K562 (cell line): Measurements from ENCODE around the gene COL24A1. TPM values are rescaled to one million over a fixed set of nuclear protein-coding genes. Genes with fewer than 3 reads are reported as not detected.

ENCODE experiments used
- ATAC-seq: fragments of 200-7000 bp; cut with Tn5 transposase; 3 replicates; pipeline ENCODE4 v1.9.1; 2020; ENCODE audit warnings: moderate library complexity
- BruUV-seq: library from RNA; stranded (reverse); fragments of 400-500 nt; replicated peaks from 2 replicates; lab custom pipeline; 2021; lab: Mats Ljungman, UMichigan
- CTCF ChIA-PET: fragments of 300-600 bp; formaldehyde crosslinking; extraction: SDS; loops from one replicate; lab custom pipeline; 2021; ENCODE audit warnings: low intra/inter-chr PET ratio; lab: Yijun Ruan, JAX
- POLR2A ChIA-PET: fragments of 300-600, 350-650 bp; sonication (Branson Sonifier 250); formaldehyde crosslinking; extraction: SDS; loops from one replicate; lab custom pipeline; 2021; ENCODE audit warnings: antibody characterized with exemption, inconsistent platforms; lab: Yijun Ruan, JAX
- DNase-seq, 4 experiments: peaks; one replicate each; pipeline versions ENCODE4 v3.0.0 to v3.0.0-alpha.2; 2011 to 2018; ENCODE audit warnings: low spot score in 3 of 4, mixed read lengths in 3 of 4; ENCODE audit errors: extremely low read depth in 1 of 4
- FAIRE-seq: peaks from 2 replicates; lab custom pipeline; 2011; peaks lifted over from hg19 to GRCh38; lab: Jason Lieb, UNC
- H2AFZ ChIP-seq: 2 replicates; pipeline ENCODE4 v1.6.0; 2011; ENCODE audit warnings: low read depth, low read length, control low read depth, inconsistent platforms
- H3K27ac ChIP-seq: fragments of 200-600 bp; 3 replicates; pipeline ENCODE4 v1.8.0; 2011; ENCODE audit warnings: low read depth, mild to moderate bottlenecking, control low read depth, inconsistent platforms, low read length, moderate library complexity, mixed read lengths; ENCODE audit errors: extremely low read depth
- H3K27me3 ChIP-seq, 2 experiments: fragments of 300-600 bp in 1 of 2; 2 replicates in 1 of 2; 3 replicates in 1 of 2; pipeline versions ENCODE4 v1.6.0 to v1.8.0; 2011; ENCODE audit warnings: inconsistent platforms in 2 of 2, low read length in 2 of 2, mild to moderate bottlenecking in 1 of 2, mixed read lengths in 1 of 2, moderate library complexity in 1 of 2; ENCODE audit not compliant: control insufficient read depth in 2 of 2, insufficient read depth in 2 of 2
- H3K36me3 ChIP-seq: fragments of 300-600 bp; 3 replicates; pipeline ENCODE4 v1.8.0; 2011; ENCODE audit warnings: mild to moderate bottlenecking, low read length, inconsistent platforms; ENCODE audit not compliant: control insufficient read depth, insufficient read depth
- H3K4me1 ChIP-seq, 2 experiments: fragments of 200-600 bp in 1 of 2; replicated peaks in 1 of 2; 2 replicates in 1 of 2; 3 replicates in 1 of 2; pipeline versions ENCODE4 v1.5.1 to v1.8.0; 2011; ENCODE audit warnings: inconsistent platforms in 2 of 2, low read length in 2 of 2, mild to moderate bottlenecking in 1 of 2, mixed read lengths in 1 of 2, moderate library complexity in 1 of 2; ENCODE audit not compliant: control insufficient read depth in 2 of 2, insufficient read depth in 2 of 2
- H3K4me2 ChIP-seq: 2 replicates; pipeline ENCODE4 v1.6.1; 2011; ENCODE audit warnings: low read length, control low read depth, inconsistent platforms, mixed read lengths; ENCODE audit not compliant: insufficient read depth
- H3K4me3 ChIP-seq: fragments of 200-600 bp; sonication (generic), shearing (Covaris generic); 2 replicates; pipeline ENCODE4 v1.5.1; 2016; ENCODE audit warnings: control low read depth, inconsistent platforms
- H3K79me2 ChIP-seq: fragments of 200-600 bp; 3 replicates; pipeline ENCODE4 v1.8.0; 2011; ENCODE audit warnings: low read length, inconsistent platforms; ENCODE audit not compliant: control insufficient read depth, insufficient read depth
- H3K9ac ChIP-seq, 2 experiments: 2 replicates each; pipeline versions ENCODE4 v1.6.0 to v1.6.1; 2011; ENCODE audit warnings: low read depth in 2 of 2, low read length in 2 of 2, control low read depth in 1 of 2, inconsistent platforms in 1 of 2, mild to moderate bottlenecking in 1 of 2, mixed read lengths in 1 of 2; ENCODE audit not compliant: insufficient read depth in 1 of 2
- H3K9me1 ChIP-seq: one replicate; pipeline ENCODE4 v1.6.0; 2011; ENCODE audit warnings: inconsistent platforms, mild to moderate bottlenecking, low read length, moderate library complexity; ENCODE audit not compliant: control insufficient read depth, insufficient read depth
- H3K9me3 ChIP-seq: replicated peaks from 2 replicates; pipeline ENCODE4 v1.5.1; 2011; ENCODE audit warnings: low read depth, low read length, inconsistent platforms; ENCODE audit not compliant: control insufficient read depth, insufficient read depth
- H4K20me1 ChIP-seq: replicated peaks from 2 replicates; pipeline ENCODE4 v1.6.1; 2011; ENCODE audit warnings: low read length, inconsistent platforms, mixed read lengths; ENCODE audit not compliant: control insufficient read depth, insufficient read depth
- BRF1 ChIP-seq: IDR thresholded peaks from 3 replicates; pipeline ENCODE4 v1.6.1; 2011; ENCODE audit warnings: borderline replicate concordance, mild to moderate bottlenecking; ENCODE audit not compliant: insufficient read length; ENCODE audit errors: extremely low read depth
- CAMTA2 ChIP-seq: fragments of 250-450 bp; sonication (Bioruptor Pico); conservative IDR thresholded peaks from 2 replicates; pipeline ENCODE4 v1.5.1; 2022
- DDX20 ChIP-seq: fragments of 450-650 bp; IDR thresholded peaks from 2 replicates; pipeline ENCODE4 v1.6.1; 2016; ENCODE audit warnings: missing genetic modification characterization, low read depth, mild to moderate bottlenecking, missing compliant biosample characterization, moderate library complexity
- ESRRB ChIP-seq: fragments of 250-450 bp; sonication (Bioruptor Pico); IDR thresholded peaks from 2 replicates; pipeline ENCODE4 v1.5.0; 2020; ENCODE audit warnings: mild to moderate bottlenecking, moderate library complexity, borderline replicate concordance
- KLF13 ChIP-seq: fragments of 450-650 bp; IDR thresholded peaks from 2 replicates; pipeline ENCODE4 v1.6.1; 2016; ENCODE audit warnings: missing genetic modification characterization, low read depth, mild to moderate bottlenecking, missing compliant biosample characterization, moderate library complexity, borderline replicate concordance
- MYNN ChIP-seq, 2 experiments: sonication (generic); formaldehyde crosslinking in 1 of 2; IDR thresholded peaks; 2 replicates each; pipeline versions ENCODE4 v1.5.0 to v1.6.1; 2016 to 2020; ENCODE audit warnings: antibody characterized with exemption in 1 of 2, missing genetic modification reagents in 1 of 2
- PHB ChIP-seq: fragments of 250-450 bp; sonication (Bioruptor Pico); IDR thresholded peaks from 2 replicates; pipeline ENCODE4 v1.5.0; 2021
- POLR2H ChIP-seq: IDR thresholded peaks from 2 replicates; pipeline ENCODE4 v1.6.1; 2016; ENCODE audit warnings: missing genetic modification characterization, low read depth, mild to moderate bottlenecking, control low read depth, missing compliant biosample characterization, moderate library complexity
- WGBS: fragments of 100-300 bp; shearing (Covaris generic); methylation state at CpG from one replicate; pipeline ENCODE4 v1.1.6; 2016; ENCODE audit warnings: low coverage, mixed read lengths; ENCODE audit not compliant: insufficient coverage; ENCODE audit errors: missing lambda C conversion rate; 5-methylcytosine and 5-hydroxymethylcytosine counted together
- in situ Hi-C: fragments of 300-500 bp; cut with MboI; formaldehyde crosslinking; loops from 4 replicates; pipeline ENCODE4 v1.15.0; 2018; ENCODE audit warnings: inconsistent platforms, mixed read lengths
- intact Hi-C: fragments of 100-400 bp; cut with micrococcal nuclease; formaldehyde crosslinking; loops from 2 replicates; pipeline ENCODE4 v1.14.2; 2022
- polyA plus RNA-seq, 8 experiments: library from polyadenylated mRNA; depleted of rRNA in 4 of 8; stranded (reverse) in 5 of 8; unstranded in 3 of 8; fragments of >200 nt; fragmentation: Nextera tagmentation in 2 of 8; fragmentation: Illumina TruSeq in 1 of 8; extraction: Ambion mirVana in 2 of 8; extraction: Trizol in 1 of 8; gene quantifications; 2 replicates each; pipeline versions ENCODE4 v1.2.1 to v1.2.3, GENCODE V29; 2011 to 2014; ENCODE audit warnings: inconsistent platforms in 1 of 8, missing spikeins in 1 of 8
- total RNA-seq, 7 experiments: library from RNA; depleted of rRNA in 6 of 7; stranded (reverse); fragments of >200 nt in 6 of 7; fragmentation: Illumina TruSeq in 2 of 7; extraction: Trizol in 2 of 7; gene quantifications; 2 replicates each; pipeline versions ENCODE4 v1.2.1 to v1.2.3, GENCODE V29; 2011 to 2021; ENCODE audit warnings: low replicate concordance in 1 of 7
- TF ChIP-seq, protein P1 (sequence below): fragments of 200-600 bp; sonication (generic); IDR thresholded peaks from one replicate; pipeline ENCODE4 v1.6.1; 2012; ENCODE audit warnings: mild to moderate bottlenecking, low read depth, low read length, inconsistent platforms

Gene COL24A1
- total and polyA plus RNA-seq, 9 of the 15 experiments (the other 6 are each of a cell fraction or from before 2014, with no cell fraction given), result 0.01 to 0.06 (median 0.03) TPM; not detected in 2

DNA sequence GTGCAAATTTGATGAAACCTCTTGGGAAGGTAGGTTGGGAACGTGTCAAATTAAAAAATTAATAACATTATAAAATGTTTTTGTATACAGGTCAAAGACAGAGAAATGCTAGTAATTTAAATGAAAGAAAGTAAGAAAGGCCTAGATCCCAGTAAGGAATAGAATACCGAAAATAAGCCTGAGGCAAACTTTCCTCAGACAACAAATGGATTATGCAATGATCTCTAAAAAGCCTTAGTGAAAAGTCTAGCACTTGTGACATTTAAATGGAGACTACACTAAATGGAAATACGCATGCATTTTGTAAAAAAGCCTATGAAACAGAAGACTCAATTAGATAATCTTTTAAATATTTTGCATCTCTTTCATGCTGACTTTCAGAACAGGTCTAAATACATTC lies 309.9 kb downstream of the COL24A1 start:
- ChIA-PET POLR2A (no interaction called here), CTCF (no interaction called here)
- Histone ChIP-seq H3K27ac (no peak overlapping the region), H2AFZ (no peak overlapping the region), H3K4me3 (no peak overlapping the region), H4K20me1 (no peaks in the 10 kb centered on the region), H3K9me3 (no peaks in the 10 kb centered on the region), H3K79me2 (no peaks in the 10 kb centered on the region), H3K36me3 (no peaks in the 10 kb centered on the region), H3K9me1 (no peaks in the 10 kb centered on the region), H3K4me1 (no peaks in the 10 kb centered on the region), H3K9ac (no peak overlapping the region), H3K4me2 (no peak overlapping the region), H3K27me3 (no peaks in the 10 kb centered on the region)
- WGBS, result 0% methylated on average over 3 of the region's 3 CpGs
- in situ Hi-C loops, result no loop called here
- BruUV-seq, result no TSS peak
- ATAC-seq, result no peak
- intact Hi-C loops, result no loop called here
- no peak for DNase-seq
- FAIRE-seq, result no peak
- no peak for TF ChIP-seq DDX20 (tag)
- TF ChIP-seq MYNN (IDR thresholded peaks at IDR 0.05), result no peak
- TF ChIP-seq MYNN (CRISPR knock-in tag; IDR thresholded peaks at IDR 0.05), result no peak
- no peak for TF ChIP-seq BRF1
- TF ChIP-seq, protein P1, sequence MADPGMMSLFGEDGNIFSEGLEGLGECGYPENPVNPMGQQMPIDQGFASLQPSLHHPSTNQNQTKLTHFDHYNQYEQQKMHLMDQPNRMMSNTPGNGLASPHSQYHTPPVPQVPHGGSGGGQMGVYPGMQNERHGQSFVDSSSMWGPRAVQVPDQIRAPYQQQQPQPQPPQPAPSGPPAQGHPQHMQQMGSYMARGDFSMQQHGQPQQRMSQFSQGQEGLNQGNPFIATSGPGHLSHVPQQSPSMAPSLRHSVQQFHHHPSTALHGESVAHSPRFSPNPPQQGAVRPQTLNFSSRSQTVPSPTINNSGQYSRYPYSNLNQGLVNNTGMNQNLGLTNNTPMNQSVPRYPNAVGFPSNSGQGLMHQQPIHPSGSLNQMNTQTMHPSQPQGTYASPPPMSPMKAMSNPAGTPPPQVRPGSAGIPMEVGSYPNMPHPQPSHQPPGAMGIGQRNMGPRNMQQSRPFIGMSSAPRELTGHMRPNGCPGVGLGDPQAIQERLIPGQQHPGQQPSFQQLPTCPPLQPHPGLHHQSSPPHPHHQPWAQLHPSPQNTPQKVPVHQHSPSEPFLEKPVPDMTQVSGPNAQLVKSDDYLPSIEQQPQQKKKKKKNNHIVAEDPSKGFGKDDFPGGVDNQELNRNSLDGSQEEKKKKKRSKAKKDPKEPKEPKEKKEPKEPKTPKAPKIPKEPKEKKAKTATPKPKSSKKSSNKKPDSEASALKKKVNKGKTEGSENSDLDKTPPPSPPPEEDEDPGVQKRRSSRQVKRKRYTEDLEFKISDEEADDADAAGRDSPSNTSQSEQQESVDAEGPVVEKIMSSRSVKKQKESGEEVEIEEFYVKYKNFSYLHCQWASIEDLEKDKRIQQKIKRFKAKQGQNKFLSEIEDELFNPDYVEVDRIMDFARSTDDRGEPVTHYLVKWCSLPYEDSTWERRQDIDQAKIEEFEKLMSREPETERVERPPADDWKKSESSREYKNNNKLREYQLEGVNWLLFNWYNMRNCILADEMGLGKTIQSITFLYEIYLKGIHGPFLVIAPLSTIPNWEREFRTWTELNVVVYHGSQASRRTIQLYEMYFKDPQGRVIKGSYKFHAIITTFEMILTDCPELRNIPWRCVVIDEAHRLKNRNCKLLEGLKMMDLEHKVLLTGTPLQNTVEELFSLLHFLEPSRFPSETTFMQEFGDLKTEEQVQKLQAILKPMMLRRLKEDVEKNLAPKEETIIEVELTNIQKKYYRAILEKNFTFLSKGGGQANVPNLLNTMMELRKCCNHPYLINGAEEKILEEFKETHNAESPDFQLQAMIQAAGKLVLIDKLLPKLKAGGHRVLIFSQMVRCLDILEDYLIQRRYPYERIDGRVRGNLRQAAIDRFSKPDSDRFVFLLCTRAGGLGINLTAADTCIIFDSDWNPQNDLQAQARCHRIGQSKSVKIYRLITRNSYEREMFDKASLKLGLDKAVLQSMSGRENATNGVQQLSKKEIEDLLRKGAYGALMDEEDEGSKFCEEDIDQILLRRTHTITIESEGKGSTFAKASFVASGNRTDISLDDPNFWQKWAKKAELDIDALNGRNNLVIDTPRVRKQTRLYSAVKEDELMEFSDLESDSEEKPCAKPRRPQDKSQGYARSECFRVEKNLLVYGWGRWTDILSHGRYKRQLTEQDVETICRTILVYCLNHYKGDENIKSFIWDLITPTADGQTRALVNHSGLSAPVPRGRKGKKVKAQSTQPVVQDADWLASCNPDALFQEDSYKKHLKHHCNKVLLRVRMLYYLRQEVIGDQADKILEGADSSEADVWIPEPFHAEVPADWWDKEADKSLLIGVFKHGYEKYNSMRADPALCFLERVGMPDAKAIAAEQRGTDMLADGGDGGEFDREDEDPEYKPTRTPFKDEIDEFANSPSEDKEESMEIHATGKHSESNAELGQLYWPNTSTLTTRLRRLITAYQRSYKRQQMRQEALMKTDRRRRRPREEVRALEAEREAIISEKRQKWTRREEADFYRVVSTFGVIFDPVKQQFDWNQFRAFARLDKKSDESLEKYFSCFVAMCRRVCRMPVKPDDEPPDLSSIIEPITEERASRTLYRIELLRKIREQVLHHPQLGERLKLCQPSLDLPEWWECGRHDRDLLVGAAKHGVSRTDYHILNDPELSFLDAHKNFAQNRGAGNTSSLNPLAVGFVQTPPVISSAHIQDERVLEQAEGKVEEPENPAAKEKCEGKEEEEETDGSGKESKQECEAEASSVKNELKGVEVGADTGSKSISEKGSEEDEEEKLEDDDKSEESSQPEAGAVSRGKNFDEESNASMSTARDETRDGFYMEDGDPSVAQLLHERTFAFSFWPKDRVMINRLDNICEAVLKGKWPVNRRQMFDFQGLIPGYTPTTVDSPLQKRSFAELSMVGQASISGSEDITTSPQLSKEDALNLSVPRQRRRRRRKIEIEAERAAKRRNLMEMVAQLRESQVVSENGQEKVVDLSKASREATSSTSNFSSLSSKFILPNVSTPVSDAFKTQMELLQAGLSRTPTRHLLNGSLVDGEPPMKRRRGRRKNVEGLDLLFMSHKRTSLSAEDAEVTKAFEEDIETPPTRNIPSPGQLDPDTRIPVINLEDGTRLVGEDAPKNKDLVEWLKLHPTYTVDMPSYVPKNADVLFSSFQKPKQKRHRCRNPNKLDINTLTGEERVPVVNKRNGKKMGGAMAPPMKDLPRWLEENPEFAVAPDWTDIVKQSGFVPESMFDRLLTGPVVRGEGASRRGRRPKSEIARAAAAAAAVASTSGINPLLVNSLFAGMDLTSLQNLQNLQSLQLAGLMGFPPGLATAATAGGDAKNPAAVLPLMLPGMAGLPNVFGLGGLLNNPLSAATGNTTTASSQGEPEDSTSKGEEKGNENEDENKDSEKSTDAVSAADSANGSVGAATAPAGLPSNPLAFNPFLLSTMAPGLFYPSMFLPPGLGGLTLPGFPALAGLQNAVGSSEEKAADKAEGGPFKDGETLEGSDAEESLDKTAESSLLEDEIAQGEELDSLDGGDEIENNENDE, result no peak
- no peak for TF ChIP-seq PHB (CRISPR knock-in tag)
- no peak for TF ChIP-seq ESRRB (CRISPR knock-in tag)
- TF ChIP-seq CAMTA2 (CRISPR knock-in tag), result no peak
- TF ChIP-seq POLR2H, result no peak
- no peak for TF ChIP-seq KLF13
